GM12878 (cell line): ENCODE data around the gene YTHDF2. TPM values are rescaled to one million over a fixed set of nuclear protein-coding genes. Genes with fewer than 3 reads are reported as not detected.

ENCODE experiments used
- ATF2 ChIP-seq: IDR thresholded peaks from 2 replicates; pipeline ENCODE4 v1.6.1; 2012; ENCODE audit warnings: low read length, inconsistent platforms
- E2F4 ChIP-seq: IDR thresholded peaks from 2 replicates; pipeline ENCODE4 v1.6.1; 2012; ENCODE audit warnings: low read depth, low read length, improper control_type of control experiment
- EP300 ChIP-seq, 2 experiments: fragments of 150-350 bp in 1 of 2; IDR thresholded peaks; 2 replicates each; pipeline ENCODE4 v1.6.1; 2011 to 2012; ENCODE audit warnings: low read depth in 2 of 2, low read length in 2 of 2, borderline replicate concordance in 1 of 2, improper control_type of control experiment in 1 of 2, inconsistent platforms in 1 of 2; ENCODE audit not compliant: control insufficient read depth in 1 of 2
- FOXK2 ChIP-seq: fragments of 450-650 bp; IDR thresholded peaks from 2 replicates; pipeline ENCODE4 v1.6.1; 2017; ENCODE audit warnings: mild to moderate bottlenecking, moderate library complexity
- GATAD2B ChIP-seq: fragments of 450-650 bp; conservative IDR thresholded peaks from 2 replicates; pipeline ENCODE4 v1.6.1; 2017; ENCODE audit warnings: low read depth, mild to moderate bottlenecking, moderate library complexity
- HSF1 ChIP-seq: fragments of 150-350 bp; IDR thresholded peaks from 2 replicates; pipeline ENCODE4 v1.6.1; 2014; ENCODE audit warnings: mild to moderate bottlenecking, low read depth, low read length
- IRF5 ChIP-seq: fragments of 450-650 bp; IDR thresholded peaks from 2 replicates; pipeline ENCODE4 v1.6.1; 2017; ENCODE audit warnings: borderline replicate concordance
- KAT2A ChIP-seq: conservative IDR thresholded peaks from 2 replicates; pipeline ENCODE4 v1.6.1; 2011; ENCODE audit warnings: low read depth, low read length; ENCODE audit not compliant: control insufficient read depth
- KDM1A ChIP-seq: fragments of 200-600 bp; sonication (generic); IDR thresholded peaks from 2 replicates; pipeline ENCODE4 v1.6.1; 2016; ENCODE audit warnings: borderline replicate concordance
- PBX3 ChIP-seq: IDR thresholded peaks from 2 replicates; pipeline ENCODE4 v1.6.1; 2011; ENCODE audit warnings: mild to moderate bottlenecking, low read depth, low read length, moderate library complexity; ENCODE audit not compliant: insufficient replicate concordance
- RAD21 ChIP-seq: IDR thresholded peaks from 2 replicates; pipeline ENCODE4 v1.6.1; 2011; ENCODE audit warnings: mild to moderate bottlenecking, low read depth, low read length, moderate library complexity; ENCODE audit not compliant: insufficient read depth
- RAD51 ChIP-seq: fragments of 450-650 bp; IDR thresholded peaks from 2 replicates; pipeline ENCODE4 v1.6.1; 2016; ENCODE audit warnings: moderate library complexity, mild to moderate bottlenecking, inconsistent platforms
- SP1 ChIP-seq: IDR thresholded peaks from one replicate; pipeline ENCODE4 v1.6.1; 2011; ENCODE audit warnings: low read depth, low read length
- SREBF2 ChIP-seq: IDR thresholded peaks from 2 replicates; pipeline ENCODE4 v1.6.1; 2012; ENCODE audit warnings: mild to moderate bottlenecking, low read length
- YBX1 ChIP-seq: fragments of 450-650 bp; IDR thresholded peaks from 2 replicates; pipeline ENCODE4 v1.6.1; 2016; ENCODE audit warnings: antibody characterized with exemption
- ZBTB40 ChIP-seq: fragments of 450-650 bp; IDR thresholded peaks from 2 replicates; pipeline ENCODE4 v1.6.1; 2016; ENCODE audit warnings: mild to moderate bottlenecking, moderate library complexity, borderline replicate concordance
- ZNF622 ChIP-seq: fragments of 450-650 bp; IDR thresholded peaks from 2 replicates; pipeline ENCODE4 v1.6.1; 2017; ENCODE audit warnings: mild to moderate bottlenecking, inconsistent platforms
- polyA plus RNA-seq, 11 experiments: library from polyadenylated mRNA; depleted of rRNA in 4 of 11; unstranded in 6 of 11; stranded (reverse) in 5 of 11; fragments of >200 nt; fragmentation: Nextera tagmentation in 4 of 11; fragmentation: Illumina TruSeq in 1 of 11; extraction: Ambion mirVana in 4 of 11; extraction: Trizol in 1 of 11; gene quantifications; 1 replicate in 1 of 11; 2 replicates in 10 of 11; pipeline versions ENCODE4 v1.2.1 to v1.2.3, GENCODE V29; 2011 to 2016; ENCODE audit warnings: inconsistent platforms in 2 of 11, missing spikeins in 2 of 11, low read depth in 1 of 11
- total RNA-seq, 4 experiments: library from RNA; depleted of rRNA in 3 of 4; stranded (reverse); fragments of >200 nt in 3 of 4; fragmentation: Illumina TruSeq in 1 of 4; extraction: Trizol in 1 of 4; gene quantifications; 2 replicates each; pipeline versions ENCODE4 v1.2.1 to v1.2.3, GENCODE V29; 2013 to 2021

Gene YTHDF2
- total and polyA plus RNA-seq, 10 of the 15 experiments (the other 5 are each of a cell fraction or from before 2014, with no cell fraction given), result 42.4 to 121 (median 66.9) TPM

- TF ChIP-seq PBX3 (peak; percentile 22), EP300 (IDR thresholded peaks at IDR 0.05; ENCODE audit: borderline replicate concordance in 1 of 2, control insufficient read depth in 1 of 2, low read depth in 2 of 2, low read length in 2 of 2) (peak in 1 of 2 experiments; percentile 24; a peak in 1 of 4 replicates), GATAD2B (peak; percentile 99), ATF2 (peak; percentile 18; the same call in 1 of the 2 replicates), RAD51 (no peak), YBX1 (peak; percentile 94), RAD21 (0 out of 2 replicates have a peak, but pooled peaks have one; percentile 7), SREBF2 (no peak; the same call in 1 of the 2 replicates), HSF1 (0 out of 2 replicates have a peak, but pooled peaks have one; percentile 35), SP1 (no peak), FOXK2 (peak; percentile 32), KDM1A (no peak), E2F4 (0 out of 2 replicates have a peak, but pooled peaks have one; percentile 28), ZNF622 (no peak), IRF5 (no peak), KAT2A (no peak), ZBTB40 (peak; percentile 65; the same call in 1 of the 2 replicates)
Observed at GRCh38 chr1:28736450-28737306, at the start of gene YTHDF2 (continued).
